ENCODE data around the gene RBM24. TPM values are rescaled to one million over a fixed set of nuclear protein-coding genes. Genes with fewer than 3 reads are reported as not detected.

The RBM24 gene
- total and polyA plus RNA-seq, 8 donors: 0.25 to 2.6 (median 1.3) TPM; not detected in 1

DNA sequence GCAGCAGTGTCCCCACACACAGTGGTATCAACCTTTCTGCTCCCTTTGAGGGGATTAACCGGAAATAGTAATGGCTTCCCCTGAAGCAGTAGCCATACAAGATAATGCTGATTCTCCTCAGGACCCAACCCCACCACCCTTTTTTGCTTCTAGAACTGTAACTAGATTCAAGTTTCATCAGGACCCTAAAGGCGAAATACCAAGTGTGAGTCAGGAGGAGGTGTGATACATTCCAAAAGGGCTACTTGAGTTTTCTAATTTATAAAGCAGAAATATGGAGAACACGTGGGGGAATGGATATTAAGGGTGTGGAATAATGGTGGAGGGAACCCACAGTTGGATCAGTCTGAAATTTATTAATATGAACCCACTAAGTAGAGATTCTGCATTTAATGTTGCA is 60.7 kb downstream of the RBM24 start:
- no peaks in the 10 kb centered on the region for H3K9me3 ChIP-seq
- no peak for DNase-seq
- no peaks in the 10 kb centered on the region for H3K36me3 ChIP-seq
- WGBS, 5 donors: 67 to 81% (median 75%) methylated on average over 3 of the region's 3 CpGs
- no peaks in the 10 kb centered on the region for H3K4me1 ChIP-seq
- no peak for TF ChIP-seq POLR2A (IDR thresholded peaks at IDR 0.05)
- TF ChIP-seq, protein P1, sequence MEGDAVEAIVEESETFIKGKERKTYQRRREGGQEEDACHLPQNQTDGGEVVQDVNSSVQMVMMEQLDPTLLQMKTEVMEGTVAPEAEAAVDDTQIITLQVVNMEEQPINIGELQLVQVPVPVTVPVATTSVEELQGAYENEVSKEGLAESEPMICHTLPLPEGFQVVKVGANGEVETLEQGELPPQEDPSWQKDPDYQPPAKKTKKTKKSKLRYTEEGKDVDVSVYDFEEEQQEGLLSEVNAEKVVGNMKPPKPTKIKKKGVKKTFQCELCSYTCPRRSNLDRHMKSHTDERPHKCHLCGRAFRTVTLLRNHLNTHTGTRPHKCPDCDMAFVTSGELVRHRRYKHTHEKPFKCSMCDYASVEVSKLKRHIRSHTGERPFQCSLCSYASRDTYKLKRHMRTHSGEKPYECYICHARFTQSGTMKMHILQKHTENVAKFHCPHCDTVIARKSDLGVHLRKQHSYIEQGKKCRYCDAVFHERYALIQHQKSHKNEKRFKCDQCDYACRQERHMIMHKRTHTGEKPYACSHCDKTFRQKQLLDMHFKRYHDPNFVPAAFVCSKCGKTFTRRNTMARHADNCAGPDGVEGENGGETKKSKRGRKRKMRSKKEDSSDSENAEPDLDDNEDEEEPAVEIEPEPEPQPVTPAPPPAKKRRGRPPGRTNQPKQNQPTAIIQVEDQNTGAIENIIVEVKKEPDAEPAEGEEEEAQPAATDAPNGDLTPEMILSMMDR (IDR thresholded peaks at IDR 0.05): no peak
- TF ChIP-seq EP300 (IDR thresholded peaks at IDR 0.05): no peak
- TF ChIP-seq POLR2AphosphoS5 (IDR thresholded peaks at IDR 0.05): no peak
- no peak overlapping the region for H3K27ac ChIP-seq
- intact Hi-C loops (cut with DNase I; ENCODE audit: low total_unique reads): no loop called here
- no peak overlapping the region for H3K4me3 ChIP-seq
- no peaks in the 10 kb centered on the region for H3K27me3 ChIP-seq

DNA sequence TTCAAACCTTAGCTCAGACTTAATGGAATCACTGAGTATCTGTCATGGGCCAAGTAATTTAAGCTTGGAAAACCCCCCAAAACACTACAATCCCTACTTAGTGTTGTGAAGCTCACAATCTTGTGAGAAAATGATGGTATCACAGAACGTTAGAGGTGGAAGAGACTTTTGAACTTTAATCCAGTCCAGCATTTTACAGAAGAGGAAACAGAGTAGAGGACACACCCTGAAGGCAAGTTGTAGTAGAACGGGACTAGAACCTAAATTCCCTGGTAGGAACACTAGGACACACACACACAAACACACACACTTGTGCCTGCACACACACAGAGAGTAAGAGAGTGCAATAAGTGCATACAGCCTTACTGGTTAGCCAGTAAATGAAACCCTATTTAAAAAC is 62.1 kb downstream of the RBM24 start:
- no peaks in the 10 kb centered on the region for H3K27me3 ChIP-seq
- no peak for DNase-seq
- H3K4me1 ChIP-seq: no peaks in the 10 kb centered on the region
- H3K27ac ChIP-seq: no peak overlapping the region
- no peak for TF ChIP-seq POLR2A (IDR thresholded peaks at IDR 0.05)
- no peak for TF ChIP-seq POLR2AphosphoS5 (IDR thresholded peaks at IDR 0.05)
- no peak for TF ChIP-seq EP300 (IDR thresholded peaks at IDR 0.05)
- TF ChIP-seq, protein P1 (IDR thresholded peaks at IDR 0.05): no peak
- H3K4me3 ChIP-seq: no peak overlapping the region
- H3K9me3 ChIP-seq: no peaks in the 10 kb centered on the region
- intact Hi-C loops (cut with DNase I; ENCODE audit: low total_unique reads): no loop called here
- 57 to 79% (median 74%) methylated on average over 2 of the region's 2 CpGs for WGBS, 5 donors
- H3K36me3 ChIP-seq: no peaks in the 10 kb centered on the region

Other genes starting within 250 kb of the RBM24 start
- not detected for gene STMND1, start 179.3 kb upstream of the RBM24 start, total RNA-seq
- not detected for gene STMND1, start 179.3 kb upstream of the RBM24 start, polyA plus RNA-seq
- 10 to 100 TPM in 2 of 5 donors, 1 to 10 TPM in 3; 2.3 to 78.8 (median 7.0) TPM for gene CAP2, start 112.2 kb downstream of the RBM24 start, total RNA-seq
- 1 to 10 TPM in 2 of 3 donors, under 1 TPM in 1; 0.61 to 5.2 (median 2.0) TPM for gene CAP2, start 112.2 kb downstream of the RBM24 start, polyA plus RNA-seq